K562 (cell line): ENCODE measurements around the gene DPEP1. TPM values are rescaled to one million over a fixed set of nuclear protein-coding genes. Genes with fewer than 3 reads are reported as not detected.

Source experiments
- BRD4 ChIP-seq: fragments of 200-600 bp; sonication (generic); IDR thresholded peaks from 2 replicates; pipeline ENCODE4 v1.6.1; 2017; ENCODE audit warnings: inconsistent platforms
- BRF1 ChIP-seq: IDR thresholded peaks from 3 replicates; pipeline ENCODE4 v1.6.1; 2011; ENCODE audit warnings: borderline replicate concordance, mild to moderate bottlenecking; ENCODE audit not compliant: insufficient read length; ENCODE audit errors: extremely low read depth
- CHD2 ChIP-seq: IDR thresholded peaks from 2 replicates; pipeline ENCODE4 v1.6.1; 2011; ENCODE audit warnings: low read depth, low read length
- CXXC5 ChIP-seq: fragments of 250-450 bp; sonication (Bioruptor Pico); IDR thresholded peaks from 2 replicates; pipeline ENCODE4 v1.8.0; 2022; ENCODE audit warnings: inconsistent platforms, mild to moderate bottlenecking, moderate library complexity
- MCM5 ChIP-seq: fragments of 450-650 bp; IDR thresholded peaks from 2 replicates; pipeline ENCODE4 v1.6.1; 2016; ENCODE audit warnings: low read depth
- MLLT1 ChIP-seq, 2 experiments: fragments of 450-650 bp; IDR thresholded peaks; 2 replicates each; pipeline ENCODE4 v1.6.1; 2016
- MTA1 ChIP-seq: fragments of 450-650 bp; IDR thresholded peaks from 2 replicates; pipeline ENCODE4 v1.6.1; 2017; ENCODE audit warnings: borderline replicate concordance
- PHF8 ChIP-seq: fragments of 200-600 bp; sonication (generic); IDR thresholded peaks from 2 replicates; pipeline ENCODE4 v1.6.1; 2012; ENCODE audit warnings: mixed run types, mild to moderate bottlenecking, inconsistent platforms, low read length, moderate library complexity, borderline replicate concordance
- RBM14 ChIP-seq: fragments of 200-400 bp; formaldehyde crosslinking; IDR thresholded peaks from 2 replicates; pipeline ENCODE4 v1.6.1; 2018; ENCODE audit warnings: low read depth, mild to moderate bottlenecking, low read length, moderate library complexity, borderline replicate concordance; ENCODE audit not compliant: insufficient read depth
- SAFB ChIP-seq: fragments of 200-400 bp; formaldehyde crosslinking; IDR thresholded peaks from 2 replicates; pipeline ENCODE4 v1.6.1; 2017; ENCODE audit warnings: low read depth, low read length, borderline replicate concordance
- SMARCB1 ChIP-seq: IDR thresholded peaks from 2 replicates; pipeline ENCODE4 v1.6.1; 2011; ENCODE audit warnings: improper control_type of control experiment, low read depth; ENCODE audit not compliant: insufficient read length
- SRF ChIP-seq, 2 experiments: fragments of 250-450, 450-650 bp in 1 of 2; sonication (Bioruptor Pico) in 1 of 2; sonication (generic) in 1 of 2; formaldehyde crosslinking; IDR thresholded peaks; 2 replicates each; pipeline versions ENCODE4 v1.5.0 to v1.5.1; 2020 to 2022; ENCODE audit warnings: mild to moderate bottlenecking in 1 of 2, missing genetic modification reagents in 1 of 2
- TAF7 ChIP-seq: fragments of 450-650 bp; IDR thresholded peaks from 2 replicates; pipeline ENCODE4 v1.6.1; 2016; ENCODE audit warnings: missing genetic modification characterization, missing compliant biosample characterization
- THRA ChIP-seq: fragments of 450-650 bp; IDR thresholded peaks from 2 replicates; pipeline ENCODE4 v1.6.1; 2017; ENCODE audit warnings: mild to moderate bottlenecking, moderate library complexity
- ZBTB17 ChIP-seq: fragments of 450-650 bp; formaldehyde crosslinking; IDR thresholded peaks from 2 replicates; pipeline ENCODE4 v1.4.0; 2020; ENCODE audit warnings: mild to moderate bottlenecking
- ZC3H4 ChIP-seq: sonication (generic); formaldehyde crosslinking; IDR thresholded peaks from 2 replicates; pipeline ENCODE4 v1.9.0; 2021; ENCODE audit warnings: missing genetic modification reagents, borderline replicate concordance
- ZNF449 ChIP-seq: fragments of 250-450 bp; sonication (Bioruptor Pico); IDR thresholded peaks from 2 replicates; pipeline ENCODE4 v1.8.0; 2022; ENCODE audit warnings: moderate library complexity, mild to moderate bottlenecking, inconsistent platforms
- ZNF785 ChIP-seq: fragments of 250-450 bp; sonication (Bioruptor Pico); IDR thresholded peaks from 2 replicates; pipeline ENCODE4 v1.4.0; 2020; ENCODE audit warnings: mild to moderate bottlenecking
- polyA plus RNA-seq, 8 experiments: library from polyadenylated mRNA; depleted of rRNA in 4 of 8; stranded (reverse) in 5 of 8; unstranded in 3 of 8; fragments of >200 nt; fragmentation: Nextera tagmentation in 2 of 8; fragmentation: Illumina TruSeq in 1 of 8; extraction: Ambion mirVana in 2 of 8; extraction: Trizol in 1 of 8; gene quantifications; 2 replicates each; pipeline versions ENCODE4 v1.2.1 to v1.2.3, GENCODE V29; 2011 to 2014; ENCODE audit warnings: inconsistent platforms in 1 of 8, missing spikeins in 1 of 8
- total RNA-seq, 7 experiments: library from RNA; depleted of rRNA in 6 of 7; stranded (reverse); fragments of >200 nt in 6 of 7; fragmentation: Illumina TruSeq in 2 of 7; extraction: Trizol in 2 of 7; gene quantifications; 2 replicates each; pipeline versions ENCODE4 v1.2.1 to v1.2.3, GENCODE V29; 2011 to 2021; ENCODE audit warnings: low replicate concordance in 1 of 7
- TF ChIP-seq, protein P1 (sequence below), 2 experiments: fragments of 450-650 bp; conservative IDR thresholded peaks; 2 replicates each; pipeline ENCODE4 v1.6.1; 2017; ENCODE audit warnings: mild to moderate bottlenecking in 2 of 2, moderate library complexity in 2 of 2
- TF ChIP-seq, protein P2 (sequence below): fragments of 250-450 bp; sonication (Bioruptor Pico); IDR thresholded peaks from 2 replicates; pipeline ENCODE4 v1.4.0; 2020; ENCODE audit warnings: mild to moderate bottlenecking, moderate library complexity, borderline replicate concordance

Gene DPEP1
- total and polyA plus RNA-seq, 9 of the 15 experiments (the other 6 are each of a cell fraction or from before 2014, with no cell fraction given) = 0.14 to 0.31 (median 0.20) TPM; not detected in 6

GRCh38 chr16:89686520-89687091 lies 73.2 kb downstream of the DPEP1 start, which contains the start of gene CDK10 (continued):
- no peak for TF ChIP-seq RBM14
- TF ChIP-seq MCM5 = no peak
- no peak for TF ChIP-seq BRD4
- TF ChIP-seq SAFB = no peak
- no peak for TF ChIP-seq ZNF785 (CRISPR knock-in tag)
- TF ChIP-seq, protein P1, sequence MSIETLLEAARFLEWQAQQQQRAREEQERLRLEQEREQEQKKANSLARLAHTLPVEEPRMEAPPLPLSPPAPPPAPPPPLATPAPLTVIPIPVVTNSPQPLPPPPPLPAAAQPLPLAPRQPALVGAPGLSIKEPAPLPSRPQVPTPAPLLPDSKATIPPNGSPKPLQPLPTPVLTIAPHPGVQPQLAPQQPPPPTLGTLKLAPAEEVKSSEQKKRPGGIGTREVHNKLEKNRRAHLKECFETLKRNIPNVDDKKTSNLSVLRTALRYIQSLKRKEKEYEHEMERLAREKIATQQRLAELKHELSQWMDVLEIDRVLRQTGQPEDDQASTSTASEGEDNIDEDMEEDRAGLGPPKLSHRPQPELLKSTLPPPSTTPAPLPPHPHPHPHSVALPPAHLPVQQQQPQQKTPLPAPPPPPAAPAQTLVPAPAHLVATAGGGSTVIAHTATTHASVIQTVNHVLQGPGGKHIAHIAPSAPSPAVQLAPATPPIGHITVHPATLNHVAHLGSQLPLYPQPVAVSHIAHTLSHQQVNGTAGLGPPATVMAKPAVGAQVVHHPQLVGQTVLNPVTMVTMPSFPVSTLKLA (conservative IDR thresholded peaks at IDR 0.05) = peak; percentile 80 to 93
- no peak for TF ChIP-seq ZNF449
- TF ChIP-seq BRF1 = no peak
- TF ChIP-seq, protein P2, sequence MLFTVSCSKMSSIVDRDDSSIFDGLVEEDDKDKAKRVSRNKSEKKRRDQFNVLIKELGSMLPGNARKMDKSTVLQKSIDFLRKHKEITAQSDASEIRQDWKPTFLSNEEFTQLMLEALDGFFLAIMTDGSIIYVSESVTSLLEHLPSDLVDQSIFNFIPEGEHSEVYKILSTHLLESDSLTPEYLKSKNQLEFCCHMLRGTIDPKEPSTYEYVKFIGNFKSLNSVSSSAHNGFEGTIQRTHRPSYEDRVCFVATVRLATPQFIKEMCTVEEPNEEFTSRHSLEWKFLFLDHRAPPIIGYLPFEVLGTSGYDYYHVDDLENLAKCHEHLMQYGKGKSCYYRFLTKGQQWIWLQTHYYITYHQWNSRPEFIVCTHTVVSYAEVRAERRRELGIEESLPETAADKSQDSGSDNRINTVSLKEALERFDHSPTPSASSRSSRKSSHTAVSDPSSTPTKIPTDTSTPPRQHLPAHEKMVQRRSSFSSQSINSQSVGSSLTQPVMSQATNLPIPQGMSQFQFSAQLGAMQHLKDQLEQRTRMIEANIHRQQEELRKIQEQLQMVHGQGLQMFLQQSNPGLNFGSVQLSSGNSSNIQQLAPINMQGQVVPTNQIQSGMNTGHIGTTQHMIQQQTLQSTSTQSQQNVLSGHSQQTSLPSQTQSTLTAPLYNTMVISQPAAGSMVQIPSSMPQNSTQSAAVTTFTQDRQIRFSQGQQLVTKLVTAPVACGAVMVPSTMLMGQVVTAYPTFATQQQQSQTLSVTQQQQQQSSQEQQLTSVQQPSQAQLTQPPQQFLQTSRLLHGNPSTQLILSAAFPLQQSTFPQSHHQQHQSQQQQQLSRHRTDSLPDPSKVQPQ = no peak
- no peak for TF ChIP-seq MTA1
- no peak for TF ChIP-seq MLLT1 (IDR thresholded peaks at IDR 0.05)
- no peak for TF ChIP-seq ZC3H4 (CRISPR knock-in tag)
- TF ChIP-seq TAF7 (tag) = no peak
- TF ChIP-seq SMARCB1 = no peak
- TF ChIP-seq THRA = no peak
- TF ChIP-seq SRF (CRISPR knock-in tag; IDR thresholded peaks at IDR 0.05) = peak in 1 of 2 experiments; percentile 78; a peak in 2 of 4 replicates
- TF ChIP-seq PHF8 = peak; percentile 92; the same call in 1 of the 2 replicates
- peak; percentile 81 for TF ChIP-seq CXXC5 (CRISPR knock-in tag)
- TF ChIP-seq ZBTB17 (CRISPR knock-in tag) = peak; percentile 15; the same call in 1 of the 2 replicates
- TF ChIP-seq CHD2 = no peak
